ENCODE results near the gene LAMB3. TPM values are rescaled to one million over a fixed set of nuclear protein-coding genes. Genes with fewer than 3 reads are reported as not detected.

Gene LAMB3
- total RNA-seq, 2 experiments from 2014 or later = 0.25 to 0.31 TPM

- no peaks in the 10 kb centered on the region for H3K27me3 ChIP-seq (ENCODE audit: control insufficient read depth in 1 of 2, insufficient read depth in 2 of 2, low read length in 2 of 2)
- peaks cover 24% of the 10 kb centered on the region for H3K4me1 ChIP-seq (ENCODE audit: insufficient read depth, low read length)
- Mint-ChIP-seq H3K27ac (no peak overlapping the region), H3K27me3 (no peaks in the 10 kb centered on the region), H3K4me3 (no peak overlapping the region), H3K9me3 (no peaks in the 10 kb centered on the region), H3K4me1 (ENCODE audit: low read depth) (peaks cover 12% of the 10 kb centered on the region), H3K36me3 (ENCODE audit: low read depth) (no peaks in the 10 kb centered on the region)
- H3K27ac ChIP-seq (ENCODE audit: low read depth in 1 of 2, low read length in 2 of 2) = no peak overlapping the region
- no peaks in the 10 kb centered on the region for H3K36me3 ChIP-seq (ENCODE audit: insufficient read depth, low read length)
- intact Hi-C loops (cut with DNase I, micrococcal nuclease) = no loop called here
- no peak overlapping the region for H3K4me3 ChIP-seq (ENCODE audit: low read length)
- no peaks in the 10 kb centered on the region for H3K9me3 ChIP-seq (ENCODE audit: control insufficient read depth in 1 of 2, insufficient read depth in 1 of 2, low read length in 2 of 2)
- TF ChIP-seq CTCF (IDR thresholded peaks at IDR 0.05) = no peak
- DNase-seq (no peak), ATAC-seq (ENCODE audit: poor library complexity) (no peak)
- POLR2A ChIA-PET = no interaction called here
- CTCF ChIA-PET = no interaction called here
Measured at GRCh38 chr1:209622841-209623829, 29.1 kb downstream of the LAMB3 start.

GRCh38 chr1:209621741-209622655 lies 30.2 kb downstream of the LAMB3 start:
- peaks cover 12% of the 10 kb centered on the region for H3K4me1 Mint-ChIP-seq (ENCODE audit: low read depth)
- Histone ChIP-seq H3K27me3 (ENCODE audit: control insufficient read depth in 1 of 2, insufficient read depth in 2 of 2, low read length in 2 of 2) (no peaks in the 10 kb centered on the region), H3K4me3 (ENCODE audit: low read length) (no peak overlapping the region), H3K4me1 (ENCODE audit: insufficient read depth, low read length) (peaks cover 16% of the 10 kb centered on the region), H3K9me3 (ENCODE audit: control insufficient read depth in 1 of 2, insufficient read depth in 1 of 2, low read length in 2 of 2) (no peaks in the 10 kb centered on the region), H3K36me3 (ENCODE audit: insufficient read depth, low read length) (no peaks in the 10 kb centered on the region), H3K27ac (ENCODE audit: low read depth in 1 of 2, low read length in 2 of 2) (no peak overlapping the region)
- ChIA-PET POLR2A (no interaction called here), CTCF (no interaction called here)
- H3K4me3 Mint-ChIP-seq = no peak overlapping the region
- no peak for ATAC-seq (ENCODE audit: poor library complexity)
- H3K9me3 Mint-ChIP-seq = no peaks in the 10 kb centered on the region
- H3K27me3 Mint-ChIP-seq = no peaks in the 10 kb centered on the region
- intact Hi-C loops (cut with DNase I, micrococcal nuclease) = no loop called here
- H3K36me3 Mint-ChIP-seq (ENCODE audit: low read depth) = no peaks in the 10 kb centered on the region
- no peak for TF ChIP-seq CTCF (IDR thresholded peaks at IDR 0.05)
- H3K27ac Mint-ChIP-seq = no peak overlapping the region
- DNase-seq = no peak

- ChIA-PET CTCF (no interaction called here), POLR2A (no interaction called here)
- TF ChIP-seq CTCF (IDR thresholded peaks at IDR 0.05) = no peak
- H3K36me3 Mint-ChIP-seq (ENCODE audit: low read depth) = no peaks in the 10 kb centered on the region
- H3K9me3 Mint-ChIP-seq = no peaks in the 10 kb centered on the region
- Histone ChIP-seq H3K4me3 (ENCODE audit: low read length) (no peak overlapping the region), H3K27ac (ENCODE audit: low read depth in 1 of 2, low read length in 2 of 2) (no peak overlapping the region), H3K4me1 (ENCODE audit: insufficient read depth, low read length) (peaks cover 16% of the 10 kb centered on the region), H3K36me3 (ENCODE audit: insufficient read depth, low read length) (no peaks in the 10 kb centered on the region), H3K27me3 (ENCODE audit: control insufficient read depth in 1 of 2, insufficient read depth in 2 of 2, low read length in 2 of 2) (no peaks in the 10 kb centered on the region), H3K9me3 (ENCODE audit: control insufficient read depth in 1 of 2, insufficient read depth in 1 of 2, low read length in 2 of 2) (no peaks in the 10 kb centered on the region)
- no peaks in the 10 kb centered on the region for H3K27me3 Mint-ChIP-seq
- no peak overlapping the region for H3K4me3 Mint-ChIP-seq
- ATAC-seq (ENCODE audit: poor library complexity) (no peak), DNase-seq (no peak)
- intact Hi-C loops (cut with DNase I, micrococcal nuclease) = no loop called here
- H3K27ac Mint-ChIP-seq = no peak overlapping the region
- peaks cover 12% of the 10 kb centered on the region for H3K4me1 Mint-ChIP-seq (ENCODE audit: low read depth)
Measured at GRCh38 chr1:209621286-209621685, 30.9 kb downstream of the LAMB3 start.
